Gastroesophageal sphincter (tissue), 4 donors: ENCODE data around the gene ANGPT4. TPM values are rescaled to one million over a fixed set of nuclear protein-coding genes. Genes with fewer than 3 reads are reported as not detected.

Experiments
- ATAC-seq: fragments of 150-250 bp; one replicate; pipeline ENCODE4 v1.9.1; 2016; ENCODE audit warnings: mild to moderate bottlenecking, moderate library complexity
- H3K27ac ChIP-seq, 4 donors: fragments of 200-600 bp; sonication (generic) in 3 of 4; 1 replicate in 3 of 4; 2 replicates in 1 of 4; pipeline ENCODE4 v1.5.1; 2016 to 2019
- H3K27me3 ChIP-seq: fragments of 200-600 bp; sonication (generic); one replicate; pipeline ENCODE4 v1.5.1; 2019
- H3K36me3 ChIP-seq, 2 donors: fragments of 200-600 bp; sonication (generic); one replicate each; pipeline ENCODE4 v1.5.1; 2019; ENCODE audit warnings: control low read depth in 1 of 2
- H3K4me1 ChIP-seq, 3 donors: fragments of 200-600 bp; sonication (generic); 1 replicate in 2 of 3; 2 replicates in 1 of 3; pipeline ENCODE4 v1.5.1; 2016 to 2019; ENCODE audit warnings: control low read depth in 2 of 3
- H3K4me3 ChIP-seq, 2 donors: fragments of 200-600 bp; sonication (generic); one replicate each; pipeline ENCODE4 v1.5.1; 2019; ENCODE audit warnings: mild to moderate bottlenecking in 1 of 2, moderate library complexity in 1 of 2
- H3K9me3 ChIP-seq, 3 donors: fragments of 200-600 bp; sonication (generic); one replicate each; pipeline ENCODE4 v1.5.1; 2017 to 2019; ENCODE audit warnings: control low read depth in 2 of 3
- CTCF ChIP-seq, 4 experiments: fragments of 200-600 bp in 2 of 4; fragments of 450-650 bp in 2 of 4; sonication (generic) in 1 of 4; IDR thresholded peaks; one replicate each; pipeline ENCODE4 v1.5.1; 2017 to 2019; ENCODE audit warnings: antibody characterized with exemption in 4 of 4, mild to moderate bottlenecking in 2 of 4, moderate library complexity in 2 of 4
- EP300 ChIP-seq: sonication (generic); formaldehyde crosslinking; IDR thresholded peaks from one replicate; pipeline ENCODE4 v1.6.1; 2017; ENCODE audit warnings: antibody characterized with exemption, mild to moderate bottlenecking
- POLR2A ChIP-seq, 2 donors: fragments of 450-650 bp; IDR thresholded peaks; one replicate each; pipeline ENCODE4 v1.6.1; 2017; ENCODE audit warnings: antibody characterized with exemption in 2 of 2, mild to moderate bottlenecking in 2 of 2, moderate library complexity in 1 of 2
- POLR2AphosphoS5 ChIP-seq: sonication (generic); formaldehyde crosslinking; IDR thresholded peaks from one replicate; pipeline ENCODE4 v1.6.1; 2017; ENCODE audit warnings: antibody characterized with exemption
- WGBS, 2 donors: methylation state at CpG; one replicate each; pipeline ENCODE4 v1.1.5; 2018; ENCODE audit warnings: low coverage in 1 of 2; 5-methylcytosine and 5-hydroxymethylcytosine counted together
- total RNA-seq, 4 donors: library from RNA; depleted of rRNA; stranded (reverse); fragments of >200 nt; gene quantifications; one replicate each; pipeline ENCODE4 v1.1.0, GENCODE V29; 2016

Gene ANGPT4
- total RNA-seq, 4 donors from 2014 or later, result 0.13 to 0.58 (median 0.15) TPM; not detected in 1

- no peak overlapping the region for H3K4me3 ChIP-seq
- no peaks in the 10 kb centered on the region for H3K4me1 ChIP-seq
- TF ChIP-seq POLR2AphosphoS5, result no peak
- TF ChIP-seq CTCF (IDR thresholded peaks at IDR 0.05), result no peak
- no peak overlapping the region for H3K27ac ChIP-seq
- no peak for ATAC-seq
- H3K36me3 ChIP-seq, result no peaks in the 10 kb centered on the region
- H3K27me3 ChIP-seq, result peaks cover 15% of the 10 kb centered on the region
- WGBS, 2 donors, result 86 to 94% methylated on average over 2 of the region's 2 CpGs
- no peaks in the 10 kb centered on the region for H3K9me3 ChIP-seq
Measured at GRCh38 chr20:860891-861290, 55.2 kb downstream of the ANGPT4 start.

- Histone ChIP-seq H3K27me3 (peaks cover 5% of the 10 kb centered on the region), H3K4me1 (no peaks in the 10 kb centered on the region), H3K36me3 (no peaks in the 10 kb centered on the region), H3K9me3 (no peaks in the 10 kb centered on the region), H3K4me3 (no peak overlapping the region), H3K27ac (no peak overlapping the region)
- WGBS, 2 donors, result 40 to 53% methylated on average over 2 to 3 of the region's 3 CpGs
- TF ChIP-seq POLR2AphosphoS5 (no peak), CTCF (IDR thresholded peaks at IDR 0.05) (no peak), EP300 (no peak)
- no peak for ATAC-seq
Measured at GRCh38 chr20:859751-860231, 56.3 kb downstream of the ANGPT4 start.

GRCh38 chr20:858011-858410 lies 58.1 kb downstream of the ANGPT4 start:
- H3K4me3 ChIP-seq, result no peak overlapping the region
- TF ChIP-seq POLR2A (IDR thresholded peaks at IDR 0.05) (no peak), EP300 (no peak), POLR2AphosphoS5 (no peak), CTCF (IDR thresholded peaks at IDR 0.05) (no peak)
- H3K27me3 ChIP-seq, result peaks cover 4% of the 10 kb centered on the region
- ATAC-seq, result no peak
- H3K36me3 ChIP-seq, result no peaks in the 10 kb centered on the region
- H3K4me1 ChIP-seq, result no peaks in the 10 kb centered on the region
- no peak overlapping the region for H3K27ac ChIP-seq
- no peaks in the 10 kb centered on the region for H3K9me3 ChIP-seq
- 60 to 86% methylated on average over 3 of the region's 6 CpGs for WGBS, 2 donors

- TF ChIP-seq POLR2AphosphoS5, result no peak
- no peak for TF ChIP-seq POLR2A (IDR thresholded peaks at IDR 0.05)
- TF ChIP-seq CTCF (IDR thresholded peaks at IDR 0.05), result no peak
- no peak for TF ChIP-seq EP300
- no peaks in the 10 kb centered on the region for H3K9me3 ChIP-seq
- ATAC-seq, result no peak
- peaks cover 4% of the 10 kb centered on the region for H3K27me3 ChIP-seq
- no peak overlapping the region for H3K27ac ChIP-seq
- WGBS, 2 donors, result 62 to 63% methylated on average over 5 to 11 of the region's 12 CpGs
- no peak overlapping the region for H3K4me3 ChIP-seq
- no peaks in the 10 kb centered on the region for H3K4me1 ChIP-seq
- no peaks in the 10 kb centered on the region for H3K36me3 ChIP-seq
Measured at GRCh38 chr20:856361-856775, 59.8 kb downstream of the ANGPT4 start.

- ATAC-seq, result no peak
- 37 to 77% methylated on average over 2 to 4 of the region's 11 CpGs for whole genome bisulfite sequencing, 2 donors
- H3K9me3 ChIP-seq, result no peaks in the 10 kb centered on the region
- no peaks in the 10 kb centered on the region for H3K4me1 ChIP-seq
- no peak overlapping the region for H3K4me3 ChIP-seq
- H3K36me3 ChIP-seq, result no peaks in the 10 kb centered on the region
- H3K27me3 ChIP-seq, result peaks cover 4% of the 10 kb centered on the region
- TF ChIP-seq CTCF (IDR thresholded peaks at IDR 0.05), result no peak
- TF ChIP-seq EP300, result no peak
- H3K27ac ChIP-seq, result no peak overlapping the region
Measured at GRCh38 chr20:855466-856360, 60.4 kb downstream of the ANGPT4 start.
